ENCODE results near the gene GALNT10.

- TF ChIP-seq PML (IDR thresholded peaks at IDR 0.05; ENCODE audit: low read length) (no peak), REST (IDR thresholded peaks at IDR 0.05; ENCODE audit: low read depth, low read length) (no peak), EED (IDR thresholded peaks at IDR 0.05; ENCODE audit: low read depth) (no peak), NR2F1 (conservative IDR thresholded peaks at IDR 0.05) (no peak), CTCF (IDR thresholded peaks at IDR 0.05 in 2 of 3, conservative IDR thresholded peaks at IDR 0.05 in 1 of 3; ENCODE audit: control insufficient read depth in 2 of 3, extremely low read depth in 1 of 3, insufficient read depth in 1 of 3, low read depth in 3 of 3, low read length in 3 of 3) (no peak), YBX1 (IDR thresholded peaks at IDR 0.05) (no peak), USF2 (IDR thresholded peaks at IDR 0.05; ENCODE audit: borderline replicate concordance, low read depth, low read length) (no peak), POLR2A (IDR thresholded peaks at IDR 0.05; ENCODE audit: low read depth, low read length) (no peak)
- TF ChIP-seq, protein P1, sequence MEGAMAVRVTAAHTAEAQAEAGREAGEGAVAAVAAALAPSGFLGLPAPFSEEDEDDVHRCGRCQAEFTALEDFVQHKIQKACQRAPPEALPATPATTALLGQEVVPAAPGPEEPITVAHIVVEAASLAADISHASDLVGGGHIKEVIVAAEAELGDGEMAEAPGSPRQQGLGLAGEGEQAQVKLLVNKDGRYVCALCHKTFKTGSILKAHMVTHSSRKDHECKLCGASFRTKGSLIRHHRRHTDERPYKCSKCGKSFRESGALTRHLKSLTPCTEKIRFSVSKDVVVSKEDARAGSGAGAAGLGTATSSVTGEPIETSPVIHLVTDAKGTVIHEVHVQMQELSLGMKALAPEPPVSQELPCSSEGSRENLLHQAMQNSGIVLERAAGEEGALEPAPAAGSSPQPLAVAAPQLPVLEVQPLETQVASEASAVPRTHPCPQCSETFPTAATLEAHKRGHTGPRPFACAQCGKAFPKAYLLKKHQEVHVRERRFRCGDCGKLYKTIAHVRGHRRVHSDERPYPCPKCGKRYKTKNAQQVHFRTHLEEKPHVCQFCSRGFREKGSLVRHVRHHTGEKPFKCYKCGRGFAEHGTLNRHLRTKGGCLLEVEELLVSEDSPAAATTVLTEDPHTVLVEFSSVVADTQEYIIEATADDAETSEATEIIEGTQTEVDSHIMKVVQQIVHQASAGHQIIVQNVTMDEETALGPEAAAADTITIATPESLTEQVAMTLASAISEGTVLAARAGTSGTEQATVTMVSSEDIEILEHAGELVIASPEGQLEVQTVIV (IDR thresholded peaks at IDR 0.05; ENCODE audit: borderline replicate concordance, partially characterized antibody), result no peak
Measured at GRCh38 chr5:154370813-154371212, 180.3 kb downstream of the GALNT10 start.
